HG02981 (cell line): ENCODE measurements around the gene NELL1.

Experiments used
- ATAC-seq: cut with Tn5 transposase; IDR thresholded peaks from one replicate; pipeline ENCODE4 v1.9.1; 2021; ENCODE audit warnings: mild to moderate bottlenecking, moderate library complexity; ENCODE audit not compliant: unreplicated experiment

NELL1 gene

GRCh38 chr11:20937826-20938225 lies 268.4 kb downstream of the NELL1 start:
- ATAC-seq: no peak

- ATAC-seq: no peak
These were observed 280.2 kb downstream of the NELL1 start for GRCh38 chr11:20949585-20949984.

DNA sequence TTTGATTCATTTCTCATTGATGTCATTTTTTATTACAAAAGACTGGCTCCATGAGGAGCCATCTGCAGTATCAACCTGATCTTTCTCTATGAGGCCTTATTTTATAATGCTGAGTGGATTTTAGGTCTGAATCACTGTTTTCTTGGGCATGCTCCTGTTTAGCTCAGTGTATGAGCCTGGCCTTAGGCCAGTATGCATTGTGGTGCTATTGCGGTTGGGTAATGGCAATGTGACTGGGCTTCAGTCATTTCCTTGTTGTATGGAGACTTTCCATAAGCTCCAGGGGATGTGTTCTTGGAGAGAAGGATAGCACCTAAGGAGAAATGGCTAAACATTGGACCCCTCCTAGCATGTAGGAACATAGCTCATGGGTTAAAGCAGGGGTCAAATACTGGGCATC lies 293.2 kb downstream of the NELL1 start:
- ATAC-seq: no peak

DNA sequence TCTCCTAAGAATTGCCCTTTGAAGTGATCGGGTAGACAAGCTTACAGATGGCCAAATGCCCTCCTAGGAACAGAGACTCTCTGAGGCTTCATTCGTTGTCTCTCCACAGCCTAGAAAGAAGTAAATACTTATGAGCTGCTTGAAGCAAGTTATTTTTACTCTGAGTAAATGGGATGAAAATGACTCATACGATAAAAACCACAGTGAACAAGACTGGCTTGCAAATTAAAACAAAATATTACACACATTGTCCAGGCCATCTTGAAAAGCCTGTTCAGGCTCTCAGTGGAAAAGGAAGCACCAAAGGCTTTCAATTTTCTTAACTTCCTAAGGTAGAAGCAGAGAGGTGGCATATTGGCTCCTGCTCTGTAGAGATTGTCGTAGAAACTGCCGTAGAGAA lies 294.2 kb downstream of the NELL1 start:
- ATAC-seq: no peak

GRCh38 chr11:20964985-20965384 lies 295.6 kb downstream of the NELL1 start:
- ATAC-seq: no peak

DNA sequence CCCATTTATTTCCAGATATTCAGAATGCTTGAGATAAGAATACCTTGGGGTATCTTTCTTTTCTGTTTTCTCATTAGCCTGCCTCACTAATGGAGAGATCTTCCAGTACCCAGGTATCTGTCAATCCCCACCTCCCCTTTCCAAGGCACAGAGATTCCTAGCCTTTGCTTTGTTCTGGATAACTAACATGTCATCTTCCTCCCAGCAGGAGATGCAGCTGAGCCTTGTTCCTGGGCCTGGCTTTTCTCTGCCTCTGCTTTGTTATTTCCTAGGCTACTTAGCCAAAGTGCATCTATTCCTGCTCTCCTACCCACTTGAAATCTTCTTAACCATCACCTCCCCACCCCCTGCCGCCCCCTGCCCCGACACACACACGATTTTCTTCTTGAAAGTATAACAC lies 297.1 kb downstream of the NELL1 start:
- no peak for ATAC-seq

DNA sequence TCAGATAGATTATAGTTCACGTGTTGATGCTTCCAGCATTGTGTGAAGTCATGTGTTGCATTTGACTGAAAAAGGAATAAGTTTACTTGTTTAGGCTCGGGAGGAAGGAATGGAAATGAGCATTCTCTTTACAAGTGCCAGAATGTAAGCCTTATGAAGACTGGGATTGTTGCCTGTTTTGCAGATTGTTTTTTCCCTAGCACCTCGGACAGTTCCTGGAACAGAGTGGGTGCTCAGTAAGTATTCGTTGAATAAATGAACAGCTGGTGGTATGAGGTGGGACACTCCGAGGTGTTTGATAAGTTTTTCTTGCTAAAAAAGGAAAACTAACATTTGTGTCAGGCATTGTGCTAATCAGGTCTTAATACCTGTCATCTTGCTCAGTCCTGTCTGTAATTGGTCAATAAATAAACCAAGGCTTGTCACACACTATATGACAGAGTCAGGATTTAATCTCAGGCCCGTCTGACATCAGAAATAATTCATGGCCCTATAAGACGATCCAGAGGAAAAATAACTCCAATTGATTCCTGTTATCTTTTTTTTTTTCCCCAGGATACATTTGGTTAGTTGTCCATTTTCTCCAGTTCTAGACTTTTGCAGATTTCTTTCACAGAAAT lies 304.7 kb downstream of the NELL1 start:
- no peak for ATAC-seq

DNA sequence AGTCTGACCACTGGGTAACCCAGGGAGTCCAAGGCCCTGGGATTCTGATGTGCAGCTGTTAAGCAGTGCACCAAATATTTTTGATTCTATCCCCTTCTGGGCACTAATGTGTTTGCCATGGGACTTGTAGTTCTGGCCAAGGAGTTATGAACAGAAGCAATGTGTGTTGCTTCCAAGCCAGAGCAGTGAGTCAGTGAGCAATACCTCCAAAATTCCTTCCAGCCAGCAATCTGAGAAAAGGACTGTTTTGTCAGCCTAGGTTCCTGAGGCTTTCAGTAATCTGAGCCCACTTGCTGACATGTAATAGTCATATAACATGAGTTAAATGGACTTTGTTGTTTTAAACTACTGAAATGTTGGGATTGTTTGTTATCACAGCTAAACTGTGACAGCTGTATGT lies 311.4 kb downstream of the NELL1 start:
- no peak for ATAC-seq

- no peak for ATAC-seq
These were observed 321.1 kb downstream of the NELL1 start for GRCh38 chr11:20990447-20990846.

DNA sequence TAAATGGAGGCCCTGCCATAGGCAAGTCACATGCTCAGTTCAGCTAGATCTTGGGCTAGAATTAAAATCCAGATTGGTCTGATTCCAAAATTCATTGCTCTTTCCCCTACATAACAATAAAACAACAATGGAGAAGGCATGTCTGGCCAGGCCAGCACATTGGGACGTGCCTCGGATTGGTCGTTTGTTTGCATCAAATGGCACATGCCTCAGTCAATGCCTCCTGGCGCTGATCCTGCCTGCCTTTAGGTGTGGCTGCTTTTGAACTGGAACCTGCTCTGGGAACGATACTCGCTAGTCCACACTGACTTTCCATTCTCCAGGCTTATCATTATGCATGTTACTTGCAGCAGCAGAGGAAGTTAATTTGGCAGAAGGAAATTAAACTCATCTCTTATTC lies 322.1 kb downstream of the NELL1 start:
- no peak for ATAC-seq

- ATAC-seq: no peak
These were observed 337.9 kb downstream of the NELL1 start for GRCh38 chr11:21007297-21007696.

GRCh38 chr11:21018248-21018647 lies 348.9 kb downstream of the NELL1 start:
- ATAC-seq: no peak

GRCh38 chr11:21026685-21027084 lies 357.3 kb downstream of the NELL1 start:
- no peak for ATAC-seq

DNA sequence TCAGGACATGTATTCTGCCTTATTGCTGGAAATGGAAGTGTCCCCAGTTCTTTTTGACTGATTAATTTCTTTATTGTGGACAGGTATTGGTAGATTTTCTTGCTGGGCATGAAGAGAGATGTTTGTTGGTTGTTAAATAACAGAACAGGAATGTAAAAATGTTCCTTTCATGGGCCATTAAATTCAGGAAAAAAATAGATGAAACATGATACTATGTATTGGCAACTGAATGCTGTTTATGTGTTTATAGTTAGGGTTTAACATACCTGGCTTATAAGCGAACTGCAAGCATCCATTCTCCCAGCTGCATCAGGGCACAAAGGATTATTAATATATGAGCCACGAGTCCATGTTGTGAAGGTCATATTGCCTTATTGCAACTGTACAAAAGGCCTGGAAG lies 368.5 kb downstream of the NELL1 start:
- no peak for ATAC-seq

GRCh38 chr11:21038801-21039200 lies 369.4 kb downstream of the NELL1 start:
- no peak for ATAC-seq

DNA sequence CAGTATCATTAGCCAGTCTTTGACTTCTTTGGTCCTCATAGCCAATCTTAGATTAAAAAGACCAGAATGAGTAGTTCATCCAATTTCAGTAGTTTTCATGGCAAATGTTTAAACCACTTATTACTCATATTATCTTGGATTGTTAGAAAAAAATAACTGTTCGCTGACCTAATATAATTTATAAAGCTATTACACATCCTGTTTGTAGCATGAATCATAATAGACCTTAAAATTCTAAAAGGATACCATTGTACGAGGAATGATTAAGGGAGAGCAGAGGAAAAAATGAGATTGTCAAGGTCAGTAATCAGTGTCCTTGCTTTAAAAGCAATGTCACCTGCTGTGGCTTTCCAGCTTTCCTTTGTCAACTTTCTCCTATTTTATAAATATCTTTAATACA lies 371.2 kb downstream of the NELL1 start:
- ATAC-seq: no peak

GRCh38 chr11:21048626-21049025 lies 379.2 kb downstream of the NELL1 start:
- ATAC-seq: no peak

- ATAC-seq: no peak
These were observed 384.1 kb downstream of the NELL1 start for GRCh38 chr11:21053466-21053865.

- no peak for ATAC-seq
These were observed 387.3 kb downstream of the NELL1 start for GRCh38 chr11:21056644-21057043.

DNA sequence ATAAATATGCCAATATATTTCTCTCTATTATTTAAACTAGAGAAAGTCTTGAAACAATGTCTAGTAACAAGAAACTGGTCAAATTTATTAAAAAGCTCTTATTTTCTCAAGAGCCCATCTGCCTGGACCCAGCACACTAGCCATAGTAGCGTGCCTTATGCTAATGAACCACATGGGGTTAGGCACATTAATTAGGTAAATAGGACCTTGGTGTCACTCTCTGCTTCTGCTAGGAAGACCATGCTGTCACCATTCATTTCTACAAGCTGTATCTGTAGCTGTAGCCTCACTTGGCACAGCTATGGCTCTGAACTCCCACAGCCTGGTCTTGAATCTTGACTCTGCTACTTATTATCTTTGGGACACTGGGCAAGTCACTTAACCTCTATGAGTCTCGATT lies 390.5 kb downstream of the NELL1 start:
- ATAC-seq: no peak

DNA sequence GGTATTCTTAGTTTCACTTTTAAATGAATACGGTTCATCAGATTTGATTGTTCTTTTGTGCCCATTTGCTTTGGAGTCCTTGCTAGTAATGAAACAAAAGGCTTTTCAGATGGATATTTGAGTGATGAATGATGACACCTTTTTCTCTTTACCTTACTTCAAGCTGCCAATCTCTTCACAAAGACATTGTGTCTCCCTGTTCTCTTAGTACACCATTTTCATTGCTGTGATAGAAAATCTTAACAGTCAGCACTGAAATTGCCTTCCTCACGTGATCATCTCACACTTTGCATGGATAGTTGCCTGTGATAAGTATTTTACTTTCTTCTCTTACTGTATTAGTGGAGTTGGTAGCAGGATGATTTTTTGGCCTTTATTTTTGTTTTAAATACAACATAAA lies 396.6 kb downstream of the NELL1 start:
- ATAC-seq: no peak

DNA sequence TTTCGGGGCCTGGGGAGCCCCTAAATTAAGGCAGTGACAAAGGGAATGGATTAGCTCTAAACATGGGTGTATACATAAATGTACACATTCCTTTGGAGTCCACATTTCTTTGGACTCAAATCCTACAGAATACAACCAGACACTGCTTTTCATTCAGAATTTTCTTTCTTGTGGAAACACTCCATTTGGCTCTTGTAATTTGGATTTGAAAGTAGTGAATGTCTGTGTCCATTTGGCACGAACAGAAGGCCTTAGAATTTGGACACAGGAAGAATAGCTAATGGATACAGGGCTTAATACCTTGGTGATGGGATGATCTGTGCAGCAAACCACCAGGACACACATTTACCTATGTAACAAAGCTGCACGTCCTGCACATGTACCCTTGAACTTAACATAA lies 399.5 kb downstream of the NELL1 start:
- ATAC-seq: no peak

GRCh38 chr11:21069909-21070308 lies 400.5 kb downstream of the NELL1 start:
- ATAC-seq: no peak

DNA sequence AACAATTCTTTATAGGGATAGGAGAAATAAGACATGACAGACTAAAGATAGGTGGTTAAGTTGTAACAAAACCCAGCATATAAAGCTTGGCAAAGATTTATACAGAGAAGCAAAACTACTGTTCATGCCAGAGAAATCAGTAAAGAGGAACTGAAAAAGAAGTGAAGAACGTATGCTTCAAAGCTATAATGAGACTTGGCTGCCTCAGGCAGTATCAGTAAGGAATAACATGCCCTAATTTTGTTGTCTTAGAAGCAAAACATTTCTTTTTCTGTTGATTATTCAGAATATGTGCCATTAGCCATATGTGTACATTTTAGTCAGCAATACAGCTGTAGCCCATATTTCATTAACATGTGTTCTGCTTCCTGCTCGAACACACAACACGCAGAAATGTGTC lies 403.2 kb downstream of the NELL1 start:
- ATAC-seq: peak; percentile 71
